K562 (cell line): ENCODE results near the gene ATP6V1F. TPM values are rescaled to one million over a fixed set of nuclear protein-coding genes. Genes with fewer than 3 reads are reported as not detected.

Experiments used
- ARNT ChIP-seq, 2 experiments: fragments of 450-650 bp; IDR thresholded peaks; 2 replicates each; pipeline ENCODE4 v1.6.1; 2016; ENCODE audit warnings: mild to moderate bottlenecking in 1 of 2
- CTBP1 ChIP-seq: fragments of 450-650 bp; IDR thresholded peaks from 2 replicates; pipeline ENCODE4 v1.6.1; 2016; ENCODE audit warnings: borderline replicate concordance
- DPF2 ChIP-seq: fragments of 450-650 bp; IDR thresholded peaks from 2 replicates; pipeline ENCODE4 v1.6.1; 2016
- FOSL1 ChIP-seq: fragments of 200-800 bp; sonication (Bioruptor generic); conservative IDR thresholded peaks from 2 replicates; pipeline ENCODE4 v1.6.1; 2016; ENCODE audit warnings: missing genetic modification characterization, missing compliant biosample characterization
- TAL1 ChIP-seq: fragments of 450-650 bp; IDR thresholded peaks from 2 replicates; pipeline ENCODE4 v1.6.1; 2016; ENCODE audit warnings: mild to moderate bottlenecking
- YY1 ChIP-seq, 3 experiments: IDR thresholded peaks; 2 replicates each; pipeline ENCODE4 v1.6.1; 2011; ENCODE audit warnings: low read length in 2 of 3, mild to moderate bottlenecking in 2 of 3, moderate library complexity in 2 of 3, borderline replicate concordance in 1 of 3, control low read depth in 1 of 3, low read depth in 1 of 3; ENCODE audit not compliant: insufficient read depth in 3 of 3, insufficient replicate concordance in 2 of 3, control insufficient read depth in 1 of 3, insufficient read length in 1 of 3; ENCODE audit errors: extremely low read depth in 1 of 3
- ZNF143 ChIP-seq: sonication (generic); formaldehyde crosslinking; IDR thresholded peaks from 2 replicates; pipeline ENCODE4 v1.9.0; 2022; ENCODE audit warnings: mild to moderate bottlenecking, missing genetic modification reagents
- ZNF197 ChIP-seq: fragments of 200-800 bp; sonication (Bioruptor generic); IDR thresholded peaks from 2 replicates; pipeline ENCODE4 v1.6.1; 2016; ENCODE audit warnings: low read depth, missing genetic modification characterization, missing compliant biosample characterization
- polyA plus RNA-seq, 8 experiments: library from polyadenylated mRNA; depleted of rRNA in 4 of 8; stranded (reverse) in 5 of 8; unstranded in 3 of 8; fragments of >200 nt; fragmentation: Nextera tagmentation in 2 of 8; fragmentation: Illumina TruSeq in 1 of 8; extraction: Ambion mirVana in 2 of 8; extraction: Trizol in 1 of 8; gene quantifications; 2 replicates each; pipeline versions ENCODE4 v1.2.1 to v1.2.3, GENCODE V29; 2011 to 2014; ENCODE audit warnings: inconsistent platforms in 1 of 8, missing spikeins in 1 of 8
- total RNA-seq, 7 experiments: library from RNA; depleted of rRNA in 6 of 7; stranded (reverse); fragments of >200 nt in 6 of 7; fragmentation: Illumina TruSeq in 2 of 7; extraction: Trizol in 2 of 7; gene quantifications; 2 replicates each; pipeline versions ENCODE4 v1.2.1 to v1.2.3, GENCODE V29; 2011 to 2021; ENCODE audit warnings: low replicate concordance in 1 of 7
- TF ChIP-seq, protein P1 (sequence below), 2 experiments: IDR thresholded peaks in 1 of 2; conservative IDR thresholded peaks in 1 of 2; 2 replicates each; pipeline ENCODE4 v1.6.1; 2016; ENCODE audit warnings: low read depth in 2 of 2, mild to moderate bottlenecking in 1 of 2, missing compliant biosample characterization in 1 of 2, missing genetic modification characterization in 1 of 2, moderate library complexity in 1 of 2
- TF ChIP-seq, protein P2 (sequence below): fragments of 200-800 bp; sonication (Bioruptor generic); IDR thresholded peaks from 2 replicates; pipeline ENCODE4 v1.6.1; 2016; ENCODE audit warnings: missing genetic modification characterization, missing compliant biosample characterization
- TF ChIP-seq, protein P3 (sequence below): sonication (generic); formaldehyde crosslinking; IDR thresholded peaks from 2 replicates; pipeline ENCODE4 v1.8.0; 2023; ENCODE audit warnings: missing genetic modification reagents, mild to moderate bottlenecking, borderline replicate concordance

Gene ATP6V1F
- total and polyA plus RNA-seq, 9 of the 15 experiments (the other 6 are each of a cell fraction or from before 2014, with no cell fraction given), result 206 to 1,123 (median 542) TPM

DNA sequence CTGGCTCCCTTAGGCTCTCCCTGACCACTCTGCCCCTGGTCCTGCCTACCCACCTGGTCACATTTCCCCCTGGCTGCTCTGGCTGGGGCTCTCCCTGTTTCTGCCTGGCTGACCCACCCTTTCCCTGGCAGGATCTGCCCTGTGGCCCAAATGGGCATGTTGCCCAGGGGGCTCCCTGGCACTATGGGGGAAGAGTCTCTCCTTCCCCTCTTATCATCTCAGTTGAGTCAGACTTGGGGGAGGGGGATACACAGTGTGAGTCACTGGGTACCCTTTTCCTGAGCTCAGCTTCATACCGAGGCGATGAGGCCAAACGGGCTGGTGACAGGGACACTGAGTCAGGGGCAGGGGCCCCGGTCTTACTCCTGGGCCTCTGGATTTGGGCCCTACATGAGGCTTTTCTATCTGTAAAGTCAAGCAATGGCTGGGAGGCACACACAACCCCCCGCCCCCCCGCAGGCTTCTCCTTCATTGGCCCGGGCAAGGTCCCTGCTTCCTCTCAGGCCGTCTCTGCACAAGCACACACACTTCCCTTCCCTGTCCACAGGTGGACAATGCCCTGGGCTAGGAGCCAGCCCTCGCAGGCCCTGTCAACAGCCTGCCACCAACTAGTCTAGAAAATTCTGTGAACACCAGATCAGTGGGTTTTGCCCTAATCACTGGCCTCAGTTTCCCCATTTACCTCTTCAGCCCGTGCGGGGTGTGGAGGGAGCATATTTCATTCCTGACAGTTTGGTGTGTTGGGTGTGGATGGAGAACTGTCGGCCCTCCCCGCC, 33.1 kb upstream of the ATP6V1F start (continued):
- TF ChIP-seq, protein P1, sequence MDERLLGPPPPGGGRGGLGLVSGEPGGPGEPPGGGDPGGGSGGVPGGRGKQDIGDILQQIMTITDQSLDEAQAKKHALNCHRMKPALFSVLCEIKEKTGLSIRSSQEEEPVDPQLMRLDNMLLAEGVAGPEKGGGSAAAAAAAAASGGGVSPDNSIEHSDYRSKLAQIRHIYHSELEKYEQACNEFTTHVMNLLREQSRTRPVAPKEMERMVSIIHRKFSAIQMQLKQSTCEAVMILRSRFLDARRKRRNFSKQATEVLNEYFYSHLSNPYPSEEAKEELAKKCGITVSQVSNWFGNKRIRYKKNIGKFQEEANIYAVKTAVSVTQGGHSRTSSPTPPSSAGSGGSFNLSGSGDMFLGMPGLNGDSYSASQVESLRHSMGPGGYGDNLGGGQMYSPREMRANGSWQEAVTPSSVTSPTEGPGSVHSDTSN (CRISPR knock-in tag; IDR thresholded peaks at IDR 0.05; ENCODE audit: low read depth), result no peak
- TF ChIP-seq, protein P1 (tag; conservative IDR thresholded peaks at IDR 0.05; ENCODE audit: low read depth), result peak; percentile 63; the same call in 1 of the 2 replicates
- TF ChIP-seq FOSL1 (tag) (peak; percentile 43; the same call in 1 of the 2 replicates), YY1 (IDR thresholded peaks at IDR 0.05; ENCODE audit: borderline replicate concordance in 1 of 3, control insufficient read depth in 1 of 3, extremely low read depth in 1 of 3, insufficient read depth in 3 of 3, insufficient read length in 1 of 3, insufficient replicate concordance in 2 of 3, low read depth in 1 of 3, low read length in 2 of 3) (peak in 1 of 3 experiments; percentile 40), ZNF143 (CRISPR knock-in tag) (0 out of 2 replicates have a peak, but pooled peaks have one; percentile 29), ZNF197 (CRISPR knock-in tag) (peak; percentile 40; the same call in 1 of the 2 replicates), ARNT (IDR thresholded peaks at IDR 0.05) (peak in 1 of 2 experiments; percentile 38; a peak in 1 of 4 replicates), TAL1 (0 out of 2 replicates have a peak, but pooled peaks have one; percentile 4), CTBP1 (peak; percentile 38; the same call in 1 of the 2 replicates), DPF2 (peak; percentile 63; the same call in 1 of the 2 replicates)
- TF ChIP-seq, protein P2, sequence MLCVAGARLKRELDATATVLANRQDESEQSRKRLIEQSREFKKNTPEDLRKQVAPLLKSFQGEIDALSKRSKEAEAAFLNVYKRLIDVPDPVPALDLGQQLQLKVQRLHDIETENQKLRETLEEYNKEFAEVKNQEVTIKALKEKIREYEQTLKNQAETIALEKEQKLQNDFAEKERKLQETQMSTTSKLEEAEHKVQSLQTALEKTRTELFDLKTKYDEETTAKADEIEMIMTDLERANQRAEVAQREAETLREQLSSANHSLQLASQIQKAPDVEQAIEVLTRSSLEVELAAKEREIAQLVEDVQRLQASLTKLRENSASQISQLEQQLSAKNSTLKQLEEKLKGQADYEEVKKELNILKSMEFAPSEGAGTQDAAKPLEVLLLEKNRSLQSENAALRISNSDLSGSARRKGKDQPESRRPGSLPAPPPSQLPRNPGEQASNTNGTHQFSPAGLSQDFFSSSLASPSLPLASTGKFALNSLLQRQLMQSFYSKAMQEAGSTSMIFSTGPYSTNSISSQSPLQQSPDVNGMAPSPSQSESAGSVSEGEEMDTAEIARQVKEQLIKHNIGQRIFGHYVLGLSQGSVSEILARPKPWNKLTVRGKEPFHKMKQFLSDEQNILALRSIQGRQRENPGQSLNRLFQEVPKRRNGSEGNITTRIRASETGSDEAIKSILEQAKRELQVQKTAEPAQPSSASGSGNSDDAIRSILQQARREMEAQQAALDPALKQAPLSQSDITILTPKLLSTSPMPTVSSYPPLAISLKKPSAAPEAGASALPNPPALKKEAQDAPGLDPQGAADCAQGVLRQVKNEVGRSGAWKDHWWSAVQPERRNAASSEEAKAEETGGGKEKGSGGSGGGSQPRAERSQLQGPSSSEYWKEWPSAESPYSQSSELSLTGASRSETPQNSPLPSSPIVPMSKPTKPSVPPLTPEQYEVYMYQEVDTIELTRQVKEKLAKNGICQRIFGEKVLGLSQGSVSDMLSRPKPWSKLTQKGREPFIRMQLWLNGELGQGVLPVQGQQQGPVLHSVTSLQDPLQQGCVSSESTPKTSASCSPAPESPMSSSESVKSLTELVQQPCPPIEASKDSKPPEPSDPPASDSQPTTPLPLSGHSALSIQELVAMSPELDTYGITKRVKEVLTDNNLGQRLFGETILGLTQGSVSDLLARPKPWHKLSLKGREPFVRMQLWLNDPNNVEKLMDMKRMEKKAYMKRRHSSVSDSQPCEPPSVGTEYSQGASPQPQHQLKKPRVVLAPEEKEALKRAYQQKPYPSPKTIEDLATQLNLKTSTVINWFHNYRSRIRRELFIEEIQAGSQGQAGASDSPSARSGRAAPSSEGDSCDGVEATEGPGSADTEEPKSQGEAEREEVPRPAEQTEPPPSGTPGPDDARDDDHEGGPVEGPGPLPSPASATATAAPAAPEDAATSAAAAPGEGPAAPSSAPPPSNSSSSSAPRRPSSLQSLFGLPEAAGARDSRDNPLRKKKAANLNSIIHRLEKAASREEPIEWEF (CRISPR knock-in tag), result no peak
- TF ChIP-seq, protein P3, sequence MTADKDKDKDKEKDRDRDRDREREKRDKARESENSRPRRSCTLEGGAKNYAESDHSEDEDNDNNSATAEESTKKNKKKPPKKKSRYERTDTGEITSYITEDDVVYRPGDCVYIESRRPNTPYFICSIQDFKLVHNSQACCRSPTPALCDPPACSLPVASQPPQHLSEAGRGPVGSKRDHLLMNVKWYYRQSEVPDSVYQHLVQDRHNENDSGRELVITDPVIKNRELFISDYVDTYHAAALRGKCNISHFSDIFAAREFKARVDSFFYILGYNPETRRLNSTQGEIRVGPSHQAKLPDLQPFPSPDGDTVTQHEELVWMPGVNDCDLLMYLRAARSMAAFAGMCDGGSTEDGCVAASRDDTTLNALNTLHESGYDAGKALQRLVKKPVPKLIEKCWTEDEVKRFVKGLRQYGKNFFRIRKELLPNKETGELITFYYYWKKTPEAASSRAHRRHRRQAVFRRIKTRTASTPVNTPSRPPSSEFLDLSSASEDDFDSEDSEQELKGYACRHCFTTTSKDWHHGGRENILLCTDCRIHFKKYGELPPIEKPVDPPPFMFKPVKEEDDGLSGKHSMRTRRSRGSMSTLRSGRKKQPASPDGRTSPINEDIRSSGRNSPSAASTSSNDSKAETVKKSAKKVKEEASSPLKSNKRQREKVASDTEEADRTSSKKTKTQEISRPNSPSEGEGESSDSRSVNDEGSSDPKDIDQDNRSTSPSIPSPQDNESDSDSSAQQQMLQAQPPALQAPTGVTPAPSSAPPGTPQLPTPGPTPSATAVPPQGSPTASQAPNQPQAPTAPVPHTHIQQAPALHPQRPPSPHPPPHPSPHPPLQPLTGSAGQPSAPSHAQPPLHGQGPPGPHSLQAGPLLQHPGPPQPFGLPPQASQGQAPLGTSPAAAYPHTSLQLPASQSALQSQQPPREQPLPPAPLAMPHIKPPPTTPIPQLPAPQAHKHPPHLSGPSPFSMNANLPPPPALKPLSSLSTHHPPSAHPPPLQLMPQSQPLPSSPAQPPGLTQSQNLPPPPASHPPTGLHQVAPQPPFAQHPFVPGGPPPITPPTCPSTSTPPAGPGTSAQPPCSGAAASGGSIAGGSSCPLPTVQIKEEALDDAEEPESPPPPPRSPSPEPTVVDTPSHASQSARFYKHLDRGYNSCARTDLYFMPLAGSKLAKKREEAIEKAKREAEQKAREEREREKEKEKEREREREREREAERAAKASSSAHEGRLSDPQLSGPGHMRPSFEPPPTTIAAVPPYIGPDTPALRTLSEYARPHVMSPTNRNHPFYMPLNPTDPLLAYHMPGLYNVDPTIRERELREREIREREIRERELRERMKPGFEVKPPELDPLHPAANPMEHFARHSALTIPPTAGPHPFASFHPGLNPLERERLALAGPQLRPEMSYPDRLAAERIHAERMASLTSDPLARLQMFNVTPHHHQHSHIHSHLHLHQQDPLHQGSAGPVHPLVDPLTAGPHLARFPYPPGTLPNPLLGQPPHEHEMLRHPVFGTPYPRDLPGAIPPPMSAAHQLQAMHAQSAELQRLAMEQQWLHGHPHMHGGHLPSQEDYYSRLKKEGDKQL, result no peak
